GM12874 (cell line): ENCODE data around the gene ANKRD37.

ENCODE experiments used
- TF ChIP-seq, protein P1 (sequence below): IDR thresholded peaks from 2 replicates; pipeline ENCODE4 v1.5.1; 2011; ENCODE audit warnings: low read depth, mild to moderate bottlenecking, control low read depth, low read length, moderate library complexity; ENCODE audit not compliant: insufficient read depth

ANKRD37 gene

DNA sequence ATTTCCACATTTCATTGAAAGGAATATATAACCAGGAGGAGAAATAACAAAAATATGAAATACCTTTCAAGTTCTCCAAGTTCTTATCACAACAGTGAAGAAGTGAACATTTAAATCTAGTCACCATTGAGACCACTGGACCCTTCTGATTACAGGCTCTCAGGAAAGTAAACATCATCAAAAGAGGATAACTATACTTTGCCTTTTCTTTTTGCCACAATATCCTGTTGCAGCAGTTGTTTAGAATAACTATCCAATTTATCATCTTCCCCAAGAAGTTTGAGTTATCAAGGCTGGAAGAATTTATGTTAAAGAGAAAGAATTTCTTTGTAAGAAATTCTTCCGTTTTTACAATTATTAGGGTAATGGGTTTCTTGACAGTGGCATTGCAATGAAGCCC lies 4.5 kb upstream of the ANKRD37 start:
- TF ChIP-seq, protein P1, sequence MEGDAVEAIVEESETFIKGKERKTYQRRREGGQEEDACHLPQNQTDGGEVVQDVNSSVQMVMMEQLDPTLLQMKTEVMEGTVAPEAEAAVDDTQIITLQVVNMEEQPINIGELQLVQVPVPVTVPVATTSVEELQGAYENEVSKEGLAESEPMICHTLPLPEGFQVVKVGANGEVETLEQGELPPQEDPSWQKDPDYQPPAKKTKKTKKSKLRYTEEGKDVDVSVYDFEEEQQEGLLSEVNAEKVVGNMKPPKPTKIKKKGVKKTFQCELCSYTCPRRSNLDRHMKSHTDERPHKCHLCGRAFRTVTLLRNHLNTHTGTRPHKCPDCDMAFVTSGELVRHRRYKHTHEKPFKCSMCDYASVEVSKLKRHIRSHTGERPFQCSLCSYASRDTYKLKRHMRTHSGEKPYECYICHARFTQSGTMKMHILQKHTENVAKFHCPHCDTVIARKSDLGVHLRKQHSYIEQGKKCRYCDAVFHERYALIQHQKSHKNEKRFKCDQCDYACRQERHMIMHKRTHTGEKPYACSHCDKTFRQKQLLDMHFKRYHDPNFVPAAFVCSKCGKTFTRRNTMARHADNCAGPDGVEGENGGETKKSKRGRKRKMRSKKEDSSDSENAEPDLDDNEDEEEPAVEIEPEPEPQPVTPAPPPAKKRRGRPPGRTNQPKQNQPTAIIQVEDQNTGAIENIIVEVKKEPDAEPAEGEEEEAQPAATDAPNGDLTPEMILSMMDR: no peak

DNA sequence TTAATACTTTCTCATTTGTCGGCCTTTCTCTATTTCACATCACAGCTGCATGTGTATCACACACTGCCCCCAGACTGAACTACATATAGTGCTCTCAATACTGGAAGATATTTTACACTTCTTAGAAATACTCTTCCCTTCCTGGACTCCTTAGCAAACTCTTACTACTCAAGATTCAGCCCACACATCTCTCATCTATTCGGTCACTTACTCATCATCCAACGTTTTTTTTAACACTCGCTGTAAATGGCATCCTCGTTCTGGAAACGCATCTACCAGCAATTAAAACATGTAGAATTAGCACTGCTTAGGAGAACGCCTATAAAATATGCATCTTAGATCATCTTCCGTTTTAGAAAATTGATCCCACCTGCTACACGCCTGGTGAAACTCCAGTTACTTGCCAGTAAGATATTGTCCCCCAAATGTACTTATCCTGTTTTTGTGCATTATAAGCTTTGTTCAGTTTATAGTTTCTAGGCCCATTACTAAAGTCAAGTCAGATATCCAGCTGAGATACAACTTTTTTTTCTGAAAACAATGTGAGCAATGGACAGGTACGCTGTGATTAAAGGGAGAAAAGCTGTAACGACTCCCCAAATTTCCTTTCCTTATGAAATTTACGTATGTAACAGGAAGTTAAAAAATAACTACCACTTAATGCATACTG lies 1.9 kb upstream of the ANKRD37 start:
- TF ChIP-seq, protein P1: no peak

DNA sequence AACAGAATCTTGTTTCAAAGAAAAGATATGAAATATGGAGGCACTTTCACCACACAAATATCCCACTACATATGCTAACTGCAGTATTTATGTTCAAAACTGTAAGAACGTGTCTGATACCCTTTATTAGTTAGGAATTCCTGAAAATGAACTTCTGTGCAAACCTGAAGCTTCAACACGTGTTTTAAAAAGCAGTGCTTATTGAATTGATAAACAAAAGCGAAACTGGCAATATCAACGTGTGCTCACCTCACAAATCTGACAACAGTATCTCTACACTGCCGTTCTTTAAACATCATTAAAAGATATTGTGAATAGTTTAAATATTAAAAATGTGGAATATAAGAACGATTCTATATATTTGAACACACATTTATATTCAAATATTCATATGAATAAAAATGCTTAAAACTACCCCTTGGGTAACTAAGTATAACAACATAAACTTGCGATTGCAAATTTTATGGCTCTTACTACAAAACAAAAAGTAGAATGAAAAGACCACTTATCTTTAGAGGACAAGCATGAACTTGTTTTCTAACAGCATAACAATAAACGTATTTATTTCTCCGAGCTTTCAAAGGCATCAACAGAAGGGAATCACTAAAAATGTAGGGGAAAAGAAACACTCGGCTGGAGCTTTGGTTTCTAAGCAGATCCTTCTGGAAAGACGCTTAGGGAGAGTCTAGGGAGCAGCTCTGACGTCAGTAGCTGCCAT lies 1.2 kb upstream of the ANKRD37 start, which contains the start of gene LRP2BP:
Gene LRP2BP (minus strand): TSS at position 687 of the 718 bp plus-strand sequence. CDS start 17,738 bp downstream, outside the sequence.
- TF ChIP-seq, protein P1: no peak

DNA sequence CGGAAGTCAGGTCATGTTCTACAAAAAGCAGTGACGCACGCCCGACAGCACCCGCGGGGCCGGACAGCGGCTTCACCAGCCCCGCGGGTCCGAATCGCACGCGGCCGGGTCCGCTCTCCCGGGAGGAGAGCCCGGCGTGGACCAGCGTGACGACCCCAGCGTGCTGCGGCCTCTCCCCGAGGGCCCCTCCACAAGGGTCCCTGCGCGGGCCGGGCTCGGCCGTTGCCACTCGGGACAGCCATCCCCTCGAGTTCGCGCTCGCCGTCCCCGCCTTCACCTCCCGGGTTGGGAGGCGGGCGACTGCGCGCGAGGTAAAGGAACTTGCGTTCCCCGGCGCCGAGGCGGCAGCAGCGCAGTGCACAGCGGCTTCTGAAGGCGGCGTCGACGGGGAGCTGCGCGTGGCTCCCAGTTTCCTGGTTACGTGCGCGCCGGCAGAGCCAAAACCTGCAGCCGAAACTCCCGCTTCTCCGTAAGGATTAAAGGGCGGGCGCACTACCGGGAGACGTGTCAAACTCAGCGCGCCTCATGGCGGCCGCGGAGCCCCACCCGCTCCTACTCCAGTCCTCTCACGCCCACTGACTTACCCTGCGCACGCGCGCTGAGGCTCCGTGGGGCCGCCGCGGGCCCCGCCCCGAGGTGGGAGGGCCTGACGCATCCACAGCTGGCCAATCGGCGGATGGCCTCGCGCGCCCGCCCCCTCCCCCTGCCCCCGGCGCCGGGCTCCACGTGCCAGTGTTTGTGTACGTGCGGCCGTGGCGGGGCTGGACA lies 501 bp upstream of the ANKRD37 start:
- TF ChIP-seq, protein P1: no peak

DNA sequence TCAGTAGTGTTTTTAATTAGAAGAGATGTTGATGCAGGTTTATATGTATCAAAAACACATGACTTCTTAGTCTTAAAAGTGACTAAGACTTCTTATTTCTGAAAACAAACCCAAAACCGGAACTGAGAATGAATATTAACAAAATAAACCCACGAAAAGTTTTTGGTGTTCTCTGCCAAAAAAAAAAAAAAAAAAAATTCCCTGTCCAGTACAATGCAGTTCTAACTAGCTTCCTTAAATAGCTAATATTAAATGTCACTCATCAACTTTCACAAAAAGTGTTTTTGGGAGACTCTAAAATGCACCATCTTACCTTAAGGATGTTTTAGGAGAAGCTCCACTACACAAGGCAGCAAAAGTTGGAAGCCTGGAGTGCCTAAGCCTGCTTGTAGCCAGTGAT lies 2.0 kb downstream of the ANKRD37 start:
- TF ChIP-seq, protein P1: no peak

DNA sequence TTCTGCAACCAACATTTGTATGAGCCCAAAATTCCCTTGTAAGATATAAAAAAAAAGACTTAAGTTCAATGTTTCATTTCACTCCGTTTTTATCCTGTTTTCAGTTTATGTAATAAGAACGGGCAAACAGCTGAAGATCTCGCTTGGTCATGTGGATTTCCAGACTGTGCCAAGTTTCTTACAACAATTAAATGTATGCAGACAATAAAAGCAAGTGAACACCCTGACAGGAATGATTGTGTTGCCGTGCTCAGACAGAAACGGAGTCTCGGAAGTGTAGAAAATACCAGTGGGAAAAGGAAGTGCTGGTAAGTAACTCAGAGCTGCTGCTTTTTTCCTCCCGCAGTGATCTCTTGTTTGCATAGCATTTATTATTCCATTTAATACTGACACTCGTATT lies 2.8 kb downstream of the ANKRD37 start:
- TF ChIP-seq, protein P1: no peak

DNA sequence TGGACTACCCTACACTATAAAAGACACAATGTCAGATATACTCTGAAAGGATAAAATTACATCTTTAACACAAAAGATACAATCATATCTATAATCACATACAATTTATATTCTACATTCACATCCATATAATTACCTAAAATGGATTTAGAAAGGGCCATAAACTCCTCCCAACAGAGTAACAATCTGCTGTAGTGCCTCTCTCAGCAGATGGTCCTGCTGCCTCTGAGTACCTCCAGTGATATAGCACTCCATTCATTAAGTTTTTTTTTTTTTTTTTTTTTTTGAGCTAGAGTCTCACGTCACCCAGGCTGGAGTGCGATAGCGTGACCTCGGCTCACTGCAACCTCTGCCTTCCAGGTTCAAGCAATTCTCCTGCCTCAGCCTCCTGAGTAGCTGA lies 7.4 kb downstream of the ANKRD37 start:
- TF ChIP-seq, protein P1: no peak
